ENCODE data around the gene AUTS2.

AUTS2 gene

GRCh38 chr7:70670288-70670687 lies 1072.0 kb downstream of the AUTS2 start:
- no peak for TF ChIP-seq CTCF (IDR thresholded peaks at IDR 0.05)

- TF ChIP-seq CTCF (IDR thresholded peaks at IDR 0.05): no peak
Observed at GRCh38 chr7:70673778-70674570, 1075.7 kb downstream of the AUTS2 start.

- no peak for TF ChIP-seq CTCF (IDR thresholded peaks at IDR 0.05)
Observed at GRCh38 chr7:70674571-70675010, 1076.3 kb downstream of the AUTS2 start.

GRCh38 chr7:70676243-70676642 lies 1078.0 kb downstream of the AUTS2 start:
- no peak for TF ChIP-seq CTCF (IDR thresholded peaks at IDR 0.05)

- TF ChIP-seq CTCF (IDR thresholded peaks at IDR 0.05): no peak
Observed at GRCh38 chr7:70678621-70679251, 1080.5 kb downstream of the AUTS2 start.

- TF ChIP-seq CTCF (IDR thresholded peaks at IDR 0.05): no peak
Observed at GRCh38 chr7:70679661-70680060, 1081.4 kb downstream of the AUTS2 start.

GRCh38 chr7:70680306-70680705 lies 1082.0 kb downstream of the AUTS2 start:
- TF ChIP-seq CTCF (IDR thresholded peaks at IDR 0.05): no peak

Measured in LNCAP (cell line).